ENCODE measurements around the gene KLF2.

The KLF2 gene

GRCh38 chr19:16347706-16348105, 23.1 kb downstream of the KLF2 start:
- no peak for TF ChIP-seq CTCF (IDR thresholded peaks at IDR 0.05)
- Histone ChIP-seq H3K27ac (no peak overlapping the region), H3K27me3 (no peaks in the 10 kb centered on the region), H3K9me3 (no peaks in the 10 kb centered on the region), H3K36me3 (no peaks in the 10 kb centered on the region), H3K4me3 (ENCODE audit: low read depth in 1 of 2, low read length in 1 of 2) (no peak overlapping the region), H3K4me1 (ENCODE audit: control insufficient read depth in 1 of 2, insufficient read depth in 1 of 2, low read depth in 1 of 2, low read length in 1 of 2) (peaks cover 19 to 22% of the 10 kb centered on the region in 2 experiments)

DNA sequence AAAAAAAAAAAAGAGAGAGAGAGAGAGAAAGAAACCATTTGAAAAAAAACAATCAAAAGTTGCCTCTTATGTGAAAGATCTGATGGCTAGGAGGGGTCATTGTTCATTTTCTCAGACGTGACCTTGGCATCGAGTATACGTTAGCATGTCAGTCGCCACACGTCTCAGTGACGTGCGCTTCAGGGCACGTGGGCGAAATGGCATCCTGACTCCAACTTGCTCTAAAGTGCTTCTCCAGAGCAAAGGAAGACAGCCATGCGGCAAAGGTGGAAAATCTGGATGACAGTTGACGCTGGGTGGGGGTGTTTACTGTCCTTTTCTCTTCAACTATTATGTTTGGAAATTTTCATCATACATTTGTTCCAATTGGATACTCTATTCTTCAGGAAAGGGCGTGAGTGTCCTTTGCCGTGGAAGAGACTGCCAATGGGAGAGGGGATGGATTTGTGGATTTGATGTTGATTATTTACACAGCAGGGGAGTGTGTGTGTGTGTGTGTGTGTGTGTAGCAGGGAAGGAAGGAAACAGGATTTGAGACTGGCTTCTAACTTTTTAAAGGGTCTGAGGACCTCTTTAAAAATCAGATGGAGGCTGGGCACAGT, 25.0 kb downstream of the KLF2 start:
- Histone ChIP-seq H3K4me1 (ENCODE audit: control insufficient read depth in 1 of 2, insufficient read depth in 1 of 2, low read depth in 1 of 2, low read length in 1 of 2) (peaks cover 14 to 15% of the 10 kb centered on the region in 2 experiments), H3K36me3 (peaks cover 13% of the 10 kb centered on the region), H3K27me3 (no peaks in the 10 kb centered on the region), H3K9me3 (no peaks in the 10 kb centered on the region), H3K27ac (no peak overlapping the region), H3K4me3 (ENCODE audit: low read depth in 1 of 2, low read length in 1 of 2) (no peak overlapping the region)
- TF ChIP-seq CTCF (IDR thresholded peaks at IDR 0.05): no peak

DNA sequence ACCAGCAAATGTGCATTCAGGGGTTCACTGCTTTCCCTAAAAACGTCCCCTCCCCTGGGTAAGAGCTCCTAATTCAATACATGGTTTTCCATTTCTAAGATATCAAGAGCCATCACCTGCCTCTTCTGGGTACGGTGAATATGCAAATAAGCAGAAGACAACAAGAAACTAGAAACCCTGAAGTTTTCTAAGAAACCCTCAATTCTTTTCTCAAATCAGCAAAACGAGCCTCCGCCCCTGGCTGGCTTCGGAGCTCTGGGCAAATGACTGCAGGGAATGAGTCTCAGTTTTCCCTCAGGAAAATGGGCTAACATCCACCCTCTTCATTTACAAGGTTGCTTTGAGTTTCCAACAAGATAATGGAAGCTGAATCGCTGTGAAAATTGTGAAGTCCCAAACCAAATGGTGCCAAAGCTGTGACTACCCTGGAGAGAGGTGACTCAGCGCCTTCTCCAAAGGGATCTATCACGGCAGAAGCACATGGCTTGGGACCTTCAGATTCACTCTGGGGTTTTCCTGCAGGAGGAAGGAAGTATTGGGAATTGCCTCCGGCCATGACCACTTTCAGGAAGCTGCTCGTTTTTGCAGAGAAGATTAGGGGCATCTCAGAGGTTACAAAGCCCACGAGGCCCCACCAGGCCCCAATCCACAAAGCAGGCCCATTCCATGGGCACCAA, 26.6 kb downstream of the KLF2 start:
- Histone ChIP-seq H3K4me3 (ENCODE audit: low read depth in 1 of 2, low read length in 1 of 2) (peak overlapping the region in 1 of 2 experiments; percentile 24), H3K36me3 (peaks cover 23% of the 10 kb centered on the region), H3K27me3 (no peaks in the 10 kb centered on the region), H3K4me1 (ENCODE audit: control insufficient read depth in 1 of 2, insufficient read depth in 1 of 2, low read depth in 1 of 2, low read length in 1 of 2) (peaks cover 14 to 15% of the 10 kb centered on the region in 2 experiments), H3K9me3 (no peaks in the 10 kb centered on the region), H3K27ac (peak overlapping the region; percentile 46)
- TF ChIP-seq CTCF (IDR thresholded peaks at IDR 0.05): no peak

- H3K27ac ChIP-seq: no peak overlapping the region
- H3K27me3 ChIP-seq: no peaks in the 10 kb centered on the region
- TF ChIP-seq CTCF (IDR thresholded peaks at IDR 0.05): no peak
- H3K4me1 ChIP-seq (ENCODE audit: control insufficient read depth in 1 of 2, insufficient read depth in 1 of 2, low read depth in 1 of 2, low read length in 1 of 2): peaks cover 14 to 15% of the 10 kb centered on the region in 2 experiments
- H3K36me3 ChIP-seq: peaks cover 41% of the 10 kb centered on the region
- H3K9me3 ChIP-seq: no peaks in the 10 kb centered on the region
- H3K4me3 ChIP-seq (ENCODE audit: low read depth in 1 of 2, low read length in 1 of 2): no peak overlapping the region
Observed at GRCh38 chr19:16355293-16356043, 30.8 kb downstream of the KLF2 start.

GRCh38 chr19:16358456-16358855, 33.8 kb downstream of the KLF2 start:
- TF ChIP-seq CTCF (IDR thresholded peaks at IDR 0.05): no peak
- Histone ChIP-seq H3K9me3 (no peaks in the 10 kb centered on the region), H3K27me3 (no peaks in the 10 kb centered on the region), H3K4me3 (ENCODE audit: low read depth in 1 of 2, low read length in 1 of 2) (no peak overlapping the region), H3K4me1 (ENCODE audit: control insufficient read depth in 1 of 2, insufficient read depth in 1 of 2, low read depth in 1 of 2, low read length in 1 of 2) (no peaks in the 10 kb centered on the region), H3K27ac (no peak overlapping the region), H3K36me3 (peaks cover 43% of the 10 kb centered on the region)
